Epithelial cell of esophagus (primary cell): ENCODE measurements around the gene VIPR2.

Source experiments
- DNase-seq: peaks from one replicate; pipeline ENCODE4 v3.0.0; 2010; ENCODE audit warnings: low read depth
- H3K4me3 ChIP-seq: 2 replicates; pipeline ENCODE4 v1.5.1; 2011; ENCODE audit warnings: mild to moderate bottlenecking, low read length, control low read depth
- CTCF ChIP-seq: IDR thresholded peaks from 2 replicates; pipeline ENCODE4 v1.5.1; 2011; ENCODE audit warnings: low read depth, mild to moderate bottlenecking, low read length, control low read depth, inconsistent platforms; ENCODE audit not compliant: insufficient read depth; ENCODE audit errors: missing control alignments

The VIPR2 gene

DNA sequence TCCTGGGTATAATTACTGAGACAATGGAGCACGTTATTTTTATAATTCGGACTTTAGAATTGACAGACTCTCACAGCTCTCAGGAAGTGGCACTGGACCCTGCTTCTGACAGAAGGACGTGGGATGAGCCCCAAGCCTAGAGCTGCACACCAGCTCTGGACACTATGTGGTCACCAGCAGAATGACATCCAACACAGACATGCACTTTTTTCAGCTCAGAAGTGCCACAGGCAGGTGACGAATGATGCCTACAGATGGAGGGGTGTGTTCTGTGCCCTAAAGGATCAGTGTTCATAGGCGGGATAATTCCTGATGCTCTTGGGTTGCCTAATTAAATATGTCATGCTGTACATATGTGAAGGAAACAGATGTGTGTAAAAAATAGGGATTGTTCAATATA lies 87.9 kb downstream of the VIPR2 start:
- TF ChIP-seq CTCF: no peak
- H3K4me3 ChIP-seq: no peak overlapping the region
- no peak for DNase-seq

- no peak for DNase-seq
- no peak overlapping the region for H3K4me3 ChIP-seq
- no peak for TF ChIP-seq CTCF
Measured at GRCh38 chr7:159051916-159052315, 92.8 kb downstream of the VIPR2 start.

DNA sequence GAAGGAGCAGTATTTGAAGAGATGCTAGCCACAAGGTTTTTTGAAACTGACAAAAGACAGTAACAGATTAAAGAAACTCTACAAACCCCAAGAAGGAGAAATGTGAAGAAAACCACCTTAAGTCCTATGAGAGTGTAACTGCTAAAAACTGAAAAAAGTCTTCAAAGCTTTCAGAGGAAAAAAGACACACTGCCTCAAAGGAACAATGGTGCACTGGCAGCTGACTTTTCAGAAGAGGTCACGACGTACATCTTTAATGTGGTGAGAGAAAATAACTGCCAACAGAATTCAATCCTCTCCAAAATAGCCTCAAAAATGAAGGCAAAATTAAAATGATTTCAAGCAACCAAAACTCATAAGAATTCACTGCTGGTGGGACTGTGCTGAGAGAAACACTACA lies 94.0 kb downstream of the VIPR2 start:
- no peak overlapping the region for H3K4me3 ChIP-seq
- DNase-seq: no peak
- no peak for TF ChIP-seq CTCF

GRCh38 chr7:159049266-159050025 lies 95.2 kb downstream of the VIPR2 start:
- DNase-seq: no peak
- H3K4me3 ChIP-seq: no peak overlapping the region
- no peak for TF ChIP-seq CTCF

DNA sequence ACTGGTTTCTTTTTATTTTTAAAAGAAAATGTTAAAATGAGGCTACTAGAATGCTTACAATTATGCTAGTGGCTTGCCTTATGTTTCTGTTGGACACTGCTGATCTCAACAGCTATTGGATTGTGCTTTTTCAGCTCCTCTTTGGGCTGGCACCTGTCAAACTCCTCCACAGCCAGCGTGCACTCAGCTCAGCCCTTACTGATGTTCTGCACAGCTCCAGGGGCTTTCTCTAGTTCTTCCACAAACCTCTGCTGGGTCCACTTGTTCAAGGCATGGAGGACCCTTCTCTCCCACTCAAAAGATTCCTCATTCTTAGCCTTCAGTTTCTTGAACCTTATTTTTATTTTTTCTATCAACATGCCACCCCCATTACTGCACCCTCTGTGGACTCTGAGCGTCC lies 96.0 kb downstream of the VIPR2 start:
- DNase-seq: no peak
- no peak for TF ChIP-seq CTCF
- H3K4me3 ChIP-seq: no peak overlapping the region

DNA sequence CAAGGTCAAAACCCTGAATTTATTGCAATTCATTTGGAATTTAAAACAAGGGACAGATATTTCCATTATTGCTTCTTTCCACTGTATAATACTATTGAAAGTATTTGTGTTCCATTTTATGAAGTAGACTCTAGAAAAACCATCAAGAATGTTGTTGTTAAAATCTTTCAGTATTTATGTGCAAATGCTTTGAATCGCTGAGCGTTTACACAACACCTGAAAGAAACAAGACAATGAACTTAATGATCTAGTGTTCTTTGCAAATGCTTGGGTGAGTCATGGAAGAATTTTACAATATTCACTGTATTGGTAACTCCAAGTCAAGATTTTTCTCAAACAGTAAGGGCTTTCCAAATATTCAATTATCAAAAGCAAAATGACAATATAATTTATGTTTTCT lies 97.1 kb downstream of the VIPR2 start:
- TF ChIP-seq CTCF: no peak
- no peak for DNase-seq
- H3K4me3 ChIP-seq: no peak overlapping the region

DNA sequence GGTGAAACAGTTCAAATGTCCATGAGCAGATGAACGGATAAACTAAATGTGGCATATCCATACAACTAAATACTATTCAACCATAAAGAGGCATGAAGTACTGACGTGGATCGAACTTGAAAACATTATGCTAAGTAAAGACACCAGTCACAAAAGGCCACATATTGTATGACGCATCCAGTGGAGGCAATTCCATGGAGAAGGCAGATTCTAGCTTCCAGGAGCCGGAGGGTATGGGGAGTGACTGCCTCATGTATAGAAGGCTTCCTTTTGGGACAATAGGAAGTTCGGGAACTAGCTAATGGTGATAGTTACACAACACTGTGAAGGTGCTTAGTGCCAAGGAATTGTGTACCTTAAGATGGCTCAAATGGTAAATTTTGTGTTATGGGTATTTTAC lies 98.4 kb downstream of the VIPR2 start:
- no peak overlapping the region for H3K4me3 ChIP-seq
- no peak for TF ChIP-seq CTCF
- DNase-seq: no peak
